Measurements from ENCODE around the gene CROCC.

The CROCC gene

GRCh38 chr1:17016317-17016661, 94.6 kb downstream of the CROCC start:
- no peak overlapping the region for H3K27ac ChIP-seq
- TF ChIP-seq, protein P1, sequence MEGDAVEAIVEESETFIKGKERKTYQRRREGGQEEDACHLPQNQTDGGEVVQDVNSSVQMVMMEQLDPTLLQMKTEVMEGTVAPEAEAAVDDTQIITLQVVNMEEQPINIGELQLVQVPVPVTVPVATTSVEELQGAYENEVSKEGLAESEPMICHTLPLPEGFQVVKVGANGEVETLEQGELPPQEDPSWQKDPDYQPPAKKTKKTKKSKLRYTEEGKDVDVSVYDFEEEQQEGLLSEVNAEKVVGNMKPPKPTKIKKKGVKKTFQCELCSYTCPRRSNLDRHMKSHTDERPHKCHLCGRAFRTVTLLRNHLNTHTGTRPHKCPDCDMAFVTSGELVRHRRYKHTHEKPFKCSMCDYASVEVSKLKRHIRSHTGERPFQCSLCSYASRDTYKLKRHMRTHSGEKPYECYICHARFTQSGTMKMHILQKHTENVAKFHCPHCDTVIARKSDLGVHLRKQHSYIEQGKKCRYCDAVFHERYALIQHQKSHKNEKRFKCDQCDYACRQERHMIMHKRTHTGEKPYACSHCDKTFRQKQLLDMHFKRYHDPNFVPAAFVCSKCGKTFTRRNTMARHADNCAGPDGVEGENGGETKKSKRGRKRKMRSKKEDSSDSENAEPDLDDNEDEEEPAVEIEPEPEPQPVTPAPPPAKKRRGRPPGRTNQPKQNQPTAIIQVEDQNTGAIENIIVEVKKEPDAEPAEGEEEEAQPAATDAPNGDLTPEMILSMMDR (conservative IDR thresholded peaks at IDR 0.05) = no peak

- TF ChIP-seq, protein P1 (conservative IDR thresholded peaks at IDR 0.05) = no peak
- H3K27ac ChIP-seq = no peak overlapping the region
Measured at GRCh38 chr1:17017435-17017834, 95.7 kb downstream of the CROCC start.

DNA sequence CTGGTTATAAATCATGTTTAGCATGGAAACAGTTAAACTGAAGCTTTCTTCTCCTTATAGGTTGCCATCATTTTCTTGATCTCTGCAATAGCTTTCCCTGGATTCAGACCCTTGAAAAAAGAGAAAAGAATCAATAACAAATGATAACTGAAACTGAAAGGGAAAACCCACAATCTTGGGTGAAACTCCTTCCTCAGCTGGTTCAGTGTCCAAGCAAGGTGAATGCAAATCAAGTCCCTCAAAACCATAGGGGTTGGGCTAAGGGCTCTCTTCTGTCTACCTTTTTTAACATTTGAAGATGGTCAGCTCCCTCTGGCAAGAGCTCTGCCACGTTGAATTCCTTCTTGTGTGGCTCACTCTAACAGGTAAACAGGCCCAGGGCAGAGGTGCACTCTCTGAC, 97.1 kb downstream of the CROCC start:
- H3K27ac ChIP-seq = no peak overlapping the region
- TF ChIP-seq, protein P1 (conservative IDR thresholded peaks at IDR 0.05) = no peak

GRCh38 chr1:17020502-17020901, 98.8 kb downstream of the CROCC start:
- TF ChIP-seq, protein P1 (conservative IDR thresholded peaks at IDR 0.05) = no peak
- H3K27ac ChIP-seq = no peak overlapping the region

- no peak overlapping the region for H3K27ac ChIP-seq
- TF ChIP-seq, protein P1 (conservative IDR thresholded peaks at IDR 0.05) = no peak
Measured at GRCh38 chr1:17021896-17022295, 100.2 kb downstream of the CROCC start.
